ENCODE data around the gene ALK.

- TF ChIP-seq, protein P1, sequence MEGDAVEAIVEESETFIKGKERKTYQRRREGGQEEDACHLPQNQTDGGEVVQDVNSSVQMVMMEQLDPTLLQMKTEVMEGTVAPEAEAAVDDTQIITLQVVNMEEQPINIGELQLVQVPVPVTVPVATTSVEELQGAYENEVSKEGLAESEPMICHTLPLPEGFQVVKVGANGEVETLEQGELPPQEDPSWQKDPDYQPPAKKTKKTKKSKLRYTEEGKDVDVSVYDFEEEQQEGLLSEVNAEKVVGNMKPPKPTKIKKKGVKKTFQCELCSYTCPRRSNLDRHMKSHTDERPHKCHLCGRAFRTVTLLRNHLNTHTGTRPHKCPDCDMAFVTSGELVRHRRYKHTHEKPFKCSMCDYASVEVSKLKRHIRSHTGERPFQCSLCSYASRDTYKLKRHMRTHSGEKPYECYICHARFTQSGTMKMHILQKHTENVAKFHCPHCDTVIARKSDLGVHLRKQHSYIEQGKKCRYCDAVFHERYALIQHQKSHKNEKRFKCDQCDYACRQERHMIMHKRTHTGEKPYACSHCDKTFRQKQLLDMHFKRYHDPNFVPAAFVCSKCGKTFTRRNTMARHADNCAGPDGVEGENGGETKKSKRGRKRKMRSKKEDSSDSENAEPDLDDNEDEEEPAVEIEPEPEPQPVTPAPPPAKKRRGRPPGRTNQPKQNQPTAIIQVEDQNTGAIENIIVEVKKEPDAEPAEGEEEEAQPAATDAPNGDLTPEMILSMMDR (conservative IDR thresholded peaks at IDR 0.05), result no peak
- TF ChIP-seq ZFX (IDR thresholded peaks at IDR 0.05), result no peak
Measured at GRCh38 chr2:29361231-29361630, 560.2 kb downstream of the ALK start.
